ENCODE data around the gene NPBWR2.
"Not testable (repeated sequence)": the region's sequence is repeated elsewhere in the genome, so short reads cannot be mapped to it uniquely, and the experiment has no call there.

The NPBWR2 gene

DNA sequence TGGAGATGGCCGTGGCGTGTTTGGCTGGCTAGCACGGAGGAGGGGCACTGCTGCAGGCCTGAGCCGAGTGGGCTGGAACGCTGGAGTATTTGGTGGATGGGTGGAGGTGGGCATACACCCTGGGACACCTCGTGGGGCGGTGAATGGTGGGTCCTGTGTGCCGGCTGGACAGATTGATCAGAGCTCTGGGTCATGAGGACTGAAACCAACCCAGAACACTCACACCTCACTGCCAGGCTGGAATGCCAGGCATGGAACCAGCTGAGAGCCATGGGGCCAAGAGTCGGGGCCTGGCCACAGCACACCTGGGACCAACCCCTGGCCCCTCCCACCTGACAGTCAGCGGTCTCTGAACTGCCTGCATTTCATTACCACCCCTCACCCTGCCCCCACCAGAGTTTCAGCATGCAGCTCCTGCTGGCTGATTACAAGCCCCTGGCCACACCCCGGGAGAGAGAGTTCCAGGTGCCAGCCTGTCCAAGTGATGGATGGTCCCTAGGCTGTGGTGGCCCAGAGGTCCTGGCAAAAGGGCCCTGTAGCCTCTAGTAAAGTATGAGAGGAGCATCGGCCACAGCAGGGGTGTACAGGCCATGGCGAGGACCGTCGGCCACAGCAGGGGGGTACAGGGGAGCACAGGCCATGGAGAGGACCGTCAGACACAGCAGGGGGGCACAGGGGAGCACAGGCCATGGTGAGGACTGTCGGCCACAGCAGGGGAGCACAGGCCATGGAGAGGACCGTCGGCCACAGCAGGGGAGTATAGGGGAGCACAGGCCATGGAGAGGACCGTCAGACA lies 3.3 kb downstream of the NPBWR2 start:
- no peak for DNase-seq (ENCODE audit: low read depth)

DNA sequence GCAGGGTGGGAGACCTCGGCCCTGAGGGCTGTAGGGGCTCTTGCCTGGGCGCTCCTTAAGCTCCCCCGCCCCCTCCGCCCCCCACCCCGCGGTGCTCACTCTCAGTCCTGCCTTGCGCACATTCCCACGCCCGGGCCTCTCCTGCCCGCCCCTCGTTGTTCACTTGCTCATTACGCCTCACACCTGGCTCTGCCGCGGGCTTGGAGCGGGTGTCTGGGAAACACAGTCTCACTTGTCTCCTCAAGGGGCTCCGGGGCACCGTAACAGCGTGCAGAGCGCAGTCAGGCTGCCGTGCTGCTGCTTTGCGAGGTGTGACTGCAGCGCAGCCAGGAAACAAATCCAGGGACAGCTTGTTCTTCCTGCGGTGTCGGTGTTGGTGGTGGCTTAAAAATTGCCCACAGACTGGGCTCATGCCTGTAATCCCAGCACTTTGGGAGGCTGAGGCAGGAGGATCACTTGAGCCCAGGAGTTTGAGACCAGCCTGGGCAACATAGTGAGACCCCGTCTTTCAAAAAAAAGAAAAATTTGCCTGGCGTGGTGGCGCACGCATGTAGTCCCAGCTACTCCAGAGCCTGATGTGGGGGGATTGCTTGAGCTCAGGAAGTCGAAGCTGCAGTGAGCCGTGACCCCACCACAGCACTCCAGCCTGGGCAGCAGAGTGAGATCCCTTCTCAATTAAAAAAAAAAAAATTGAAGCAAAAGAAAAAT lies 4.6 kb downstream of the NPBWR2 start:
- no peak for DNase-seq (ENCODE audit: low read depth)

DNA sequence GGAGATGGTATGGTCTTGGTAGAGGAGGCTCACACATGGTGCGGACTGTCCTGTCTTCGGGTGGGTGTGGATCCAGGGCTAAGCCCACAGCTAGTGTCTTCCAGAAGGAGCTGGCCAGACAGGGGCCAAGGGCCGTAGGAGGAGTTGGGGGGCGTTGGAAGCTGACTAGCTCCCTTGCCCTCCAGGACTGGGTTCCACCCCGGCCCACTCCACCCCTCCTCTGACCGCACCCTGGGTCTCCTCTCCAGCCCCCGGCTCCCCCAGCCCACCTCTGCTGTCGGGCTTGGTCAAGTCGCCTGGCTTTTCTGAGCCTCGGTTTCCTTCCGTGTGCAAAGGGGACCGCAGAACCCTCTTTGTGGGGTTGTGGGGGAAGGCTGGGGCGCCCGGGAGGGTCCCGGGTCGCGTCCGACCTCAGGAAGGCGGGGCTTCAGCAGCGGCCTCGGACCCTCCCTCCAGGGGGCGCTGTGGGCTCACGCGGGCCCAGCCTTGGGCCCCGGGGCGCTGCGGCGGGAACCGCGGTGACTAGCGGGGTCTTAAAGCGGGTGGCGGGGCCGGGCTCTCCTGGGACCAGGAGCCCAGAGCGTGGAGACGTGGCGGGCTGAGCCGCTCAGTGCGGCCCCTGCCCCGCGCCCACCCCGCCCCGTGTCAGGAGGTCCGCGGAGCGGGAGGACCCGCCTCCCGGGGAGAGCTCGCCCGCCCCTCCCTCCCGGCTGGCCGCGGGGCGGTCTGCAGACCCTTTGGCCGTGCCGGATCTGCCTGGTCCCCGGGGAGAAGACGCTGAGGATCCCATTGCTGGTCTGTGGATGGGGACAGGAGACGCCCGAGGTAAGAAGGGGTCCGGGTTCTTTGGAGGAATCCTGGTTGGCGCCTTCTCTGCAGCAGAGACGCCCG lies 5.4 kb downstream of the NPBWR2 start:
- DNase-seq (ENCODE audit: low read depth) = no peak

DNA sequence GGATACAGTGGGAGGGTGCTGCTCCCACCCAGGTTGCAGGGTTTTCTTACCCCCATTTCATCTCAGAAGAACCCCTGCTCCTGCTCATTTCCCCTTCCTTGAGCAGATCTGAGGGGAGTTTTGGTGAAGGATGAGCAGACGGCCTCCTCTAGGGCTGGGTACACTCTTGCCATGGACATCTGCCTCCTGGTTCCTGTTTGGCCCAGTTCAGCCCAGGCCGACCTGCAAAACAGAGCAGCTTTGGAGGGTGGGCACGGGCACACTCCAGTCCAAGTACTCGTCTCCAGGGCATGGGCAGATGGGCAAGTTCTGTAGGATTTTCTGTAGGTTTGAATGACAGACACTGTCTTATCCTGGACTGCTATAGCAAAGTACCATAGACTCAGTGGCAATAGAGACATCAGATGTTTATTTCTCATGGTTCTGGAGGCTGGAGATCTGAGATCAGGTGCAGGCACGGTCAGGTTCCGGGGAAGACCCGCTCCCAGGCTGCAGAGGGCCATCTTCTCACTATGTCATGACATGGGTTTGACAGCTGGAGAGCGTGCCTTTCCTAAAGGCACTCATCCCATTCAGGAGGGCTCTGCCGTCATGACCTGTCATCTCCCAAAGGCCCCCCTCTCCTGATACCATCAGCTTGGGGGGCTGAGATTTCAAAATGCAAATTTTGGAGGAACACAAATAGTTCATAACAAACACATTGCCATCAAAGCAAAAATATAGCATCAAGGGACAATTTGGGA lies 6.2 kb downstream of the NPBWR2 start:
- no peak for DNase-seq (ENCODE audit: low read depth)

DNA sequence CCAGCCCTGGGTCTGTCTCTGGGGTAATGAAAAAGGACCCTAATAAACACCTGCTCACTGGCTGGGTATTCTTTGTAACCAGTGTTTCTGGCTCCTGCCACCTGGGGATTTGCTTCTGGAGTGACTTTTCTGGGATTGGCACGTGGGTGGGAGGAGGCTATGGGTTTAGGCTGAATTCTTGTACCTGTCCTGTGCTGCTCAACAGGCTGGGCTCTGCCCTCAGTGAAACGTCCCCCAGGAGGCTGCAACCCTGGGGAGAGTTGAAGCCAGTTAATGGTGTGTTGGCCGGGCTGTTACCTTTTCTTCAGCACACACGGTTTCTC lies 6.8 kb downstream of the NPBWR2 start:
- DNase-seq (ENCODE audit: low read depth) = no peak

DNA sequence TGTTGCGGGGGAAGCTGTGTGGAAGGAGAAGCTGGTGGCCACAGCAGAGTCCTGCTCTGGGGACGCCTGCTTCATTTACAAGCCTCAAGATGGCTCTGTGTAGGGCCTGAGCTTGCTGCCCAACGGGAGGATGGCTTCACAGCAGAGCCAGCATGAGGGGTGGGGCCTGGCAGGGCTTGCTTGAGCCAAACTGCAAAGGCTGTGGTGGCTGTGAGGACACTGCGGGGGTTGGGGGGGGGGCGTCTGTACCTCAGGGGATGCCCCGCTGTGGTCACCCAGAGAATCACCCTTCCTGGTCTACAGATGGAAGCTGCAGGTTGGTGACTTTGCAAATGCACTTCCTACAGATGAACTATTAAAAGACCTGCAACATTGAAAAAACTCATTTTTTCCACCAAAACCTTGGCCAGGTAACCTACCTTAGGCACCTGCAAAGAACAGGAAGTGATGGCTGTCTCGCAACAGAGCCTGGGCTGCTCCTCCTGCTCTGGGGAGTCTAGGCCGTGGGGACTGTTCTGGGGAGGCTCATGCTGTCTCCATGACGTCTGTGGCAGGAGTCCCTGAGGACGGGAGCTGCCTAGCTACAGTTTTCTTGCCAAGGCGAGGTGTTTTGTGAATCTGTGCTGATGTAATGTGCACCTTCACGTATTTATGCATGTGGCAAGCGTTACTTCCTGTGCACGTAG lies 7.3 kb downstream of the NPBWR2 start:
- DNase-seq (ENCODE audit: low read depth) = no peak

DNA sequence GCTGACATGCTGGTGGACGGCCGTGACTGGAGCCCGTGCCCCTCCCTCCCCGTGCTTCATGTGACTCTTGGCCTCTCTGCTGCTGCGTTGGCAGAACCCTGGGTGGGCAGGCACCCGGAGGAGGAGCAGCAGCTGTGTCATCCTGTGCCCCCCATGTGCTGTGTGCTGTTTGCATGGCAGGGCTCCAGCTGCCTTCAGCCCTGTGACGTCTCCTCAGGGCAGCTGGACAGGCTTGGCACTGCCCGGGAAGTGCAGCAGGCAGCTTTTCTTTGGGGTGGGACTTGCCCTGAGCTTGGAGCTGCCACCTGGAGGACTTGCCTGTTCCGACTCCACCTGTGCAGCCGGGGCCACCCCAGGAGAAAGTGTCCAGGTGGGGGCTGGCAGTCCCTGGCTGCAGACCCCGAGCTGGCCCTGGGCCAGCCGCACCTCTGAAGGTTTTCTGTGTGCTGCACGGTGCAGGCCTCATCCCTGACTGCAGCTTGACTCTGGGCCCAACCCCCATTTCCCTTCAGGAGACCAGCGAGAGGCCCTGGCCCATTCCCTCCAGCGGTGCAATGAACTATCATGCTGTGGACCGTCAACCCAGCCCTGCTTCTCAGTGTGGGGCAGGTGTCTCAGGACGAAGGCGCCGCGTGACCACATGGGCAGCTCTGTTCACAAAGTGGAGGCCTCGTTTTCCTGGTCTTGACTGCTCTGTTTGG lies 8.1 kb downstream of the NPBWR2 start:
- DNase-seq (ENCODE audit: low read depth) = no peak

DNA sequence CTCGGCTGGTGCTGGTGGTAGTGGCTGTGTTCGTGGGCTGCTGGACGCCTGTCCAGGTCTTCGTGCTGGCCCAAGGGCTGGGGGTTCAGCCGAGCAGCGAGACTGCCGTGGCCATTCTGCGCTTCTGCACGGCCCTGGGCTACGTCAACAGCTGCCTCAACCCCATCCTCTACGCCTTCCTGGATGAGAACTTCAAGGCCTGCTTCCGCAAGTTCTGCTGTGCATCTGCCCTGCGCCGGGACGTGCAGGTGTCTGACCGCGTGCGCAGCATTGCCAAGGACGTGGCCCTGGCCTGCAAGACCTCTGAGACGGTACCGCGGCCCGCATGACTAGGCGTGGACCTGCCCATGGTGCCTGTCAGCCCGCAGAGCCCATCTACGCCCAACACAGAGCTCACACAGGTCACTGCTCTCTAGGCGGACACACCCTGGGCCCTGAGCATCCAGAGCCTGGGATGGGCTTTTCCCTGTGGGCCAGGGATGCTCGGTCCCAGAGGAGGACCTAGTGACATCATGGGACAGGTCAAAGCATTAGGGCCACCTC lies 8.8 kb downstream of the NPBWR2 start:
- no peak for DNase-seq (ENCODE audit: low read depth)

DNA sequence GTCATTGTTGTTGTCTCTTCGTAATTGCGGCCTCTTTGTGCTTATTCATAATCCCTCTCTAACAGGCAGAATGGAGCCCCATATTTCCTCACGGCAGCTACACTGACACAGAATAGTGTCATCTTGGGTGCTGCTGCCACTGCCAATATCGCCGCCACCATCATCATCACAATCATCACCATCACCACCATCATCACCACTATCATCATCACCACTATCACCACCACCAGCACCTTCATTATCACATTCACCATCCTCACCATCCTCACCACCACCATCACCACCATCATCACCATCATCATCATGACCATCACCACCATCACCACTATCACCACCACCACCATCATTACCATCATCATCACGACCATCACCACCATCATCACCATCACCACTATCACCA lies 10.8 kb downstream of the NPBWR2 start:
- DNase-seq (ENCODE audit: low read depth) = no peak

DNA sequence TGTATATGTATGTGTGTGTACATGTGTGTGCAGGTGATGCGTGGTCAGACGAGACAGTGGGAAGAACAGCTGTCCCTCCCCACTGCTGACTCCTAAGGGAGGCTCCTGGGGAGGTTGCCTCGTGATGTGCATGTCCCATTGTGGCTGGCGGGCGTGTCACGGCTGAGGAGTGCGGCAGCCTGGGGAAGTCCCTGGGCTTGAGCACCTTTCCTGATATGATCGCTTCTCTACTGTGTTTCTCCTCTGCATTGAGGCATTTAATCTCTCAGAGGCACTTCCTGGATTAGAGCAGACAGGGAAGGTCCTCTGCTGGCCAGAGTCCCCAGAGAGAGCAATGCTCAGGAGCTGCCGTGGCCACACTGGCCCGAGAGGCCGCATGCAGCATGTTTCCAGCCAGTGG lies 11.4 kb downstream of the NPBWR2 start:
- no peak for DNase-seq (ENCODE audit: low read depth)

DNA sequence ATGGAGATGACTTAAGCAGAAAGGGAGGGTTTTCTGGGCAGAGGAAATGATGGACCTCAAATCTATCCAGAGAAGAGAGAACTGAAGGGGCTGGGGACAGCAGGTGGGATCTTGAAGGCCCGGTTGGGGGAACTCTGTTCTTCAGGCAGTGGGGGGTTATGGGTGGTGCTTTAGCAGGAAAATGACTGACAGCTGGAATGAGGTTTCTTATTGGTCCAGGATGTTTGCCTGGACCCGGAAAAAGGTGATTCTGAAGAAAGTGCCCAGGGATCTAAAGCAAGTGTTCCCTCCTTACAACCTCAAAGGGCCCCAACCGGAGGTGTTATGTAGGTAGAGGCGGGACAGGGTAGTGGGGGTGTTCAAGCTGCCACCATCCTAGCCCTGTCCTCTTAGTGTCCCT lies 11.9 kb downstream of the NPBWR2 start:
- no peak for DNase-seq (ENCODE audit: low read depth)

DNA sequence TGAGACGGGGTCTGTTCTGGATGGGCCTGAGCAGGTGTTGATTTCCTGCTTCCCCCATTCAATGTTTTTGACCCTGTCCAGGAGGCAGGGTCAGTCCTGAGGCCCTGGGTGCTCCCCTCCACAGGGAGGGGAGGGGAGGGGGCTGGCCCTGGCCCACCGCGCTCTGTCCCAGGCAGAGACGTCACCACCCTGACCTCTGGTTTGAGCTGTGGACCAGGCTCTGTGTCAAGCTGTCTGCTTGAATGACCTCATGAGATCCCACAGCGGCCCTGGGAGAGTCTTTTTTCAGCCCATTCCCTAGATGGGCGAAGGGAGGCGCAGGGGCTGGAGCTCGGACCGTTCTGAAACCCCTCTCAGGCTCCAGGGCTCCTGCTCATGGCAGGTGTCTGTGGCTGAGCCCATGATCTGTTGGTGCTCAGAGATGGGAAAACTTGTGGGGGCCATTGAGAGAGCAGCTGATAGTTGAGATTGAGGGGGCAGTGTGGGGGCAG lies 14.3 kb downstream of the NPBWR2 start:
- no peak for DNase-seq (ENCODE audit: low read depth)

DNA sequence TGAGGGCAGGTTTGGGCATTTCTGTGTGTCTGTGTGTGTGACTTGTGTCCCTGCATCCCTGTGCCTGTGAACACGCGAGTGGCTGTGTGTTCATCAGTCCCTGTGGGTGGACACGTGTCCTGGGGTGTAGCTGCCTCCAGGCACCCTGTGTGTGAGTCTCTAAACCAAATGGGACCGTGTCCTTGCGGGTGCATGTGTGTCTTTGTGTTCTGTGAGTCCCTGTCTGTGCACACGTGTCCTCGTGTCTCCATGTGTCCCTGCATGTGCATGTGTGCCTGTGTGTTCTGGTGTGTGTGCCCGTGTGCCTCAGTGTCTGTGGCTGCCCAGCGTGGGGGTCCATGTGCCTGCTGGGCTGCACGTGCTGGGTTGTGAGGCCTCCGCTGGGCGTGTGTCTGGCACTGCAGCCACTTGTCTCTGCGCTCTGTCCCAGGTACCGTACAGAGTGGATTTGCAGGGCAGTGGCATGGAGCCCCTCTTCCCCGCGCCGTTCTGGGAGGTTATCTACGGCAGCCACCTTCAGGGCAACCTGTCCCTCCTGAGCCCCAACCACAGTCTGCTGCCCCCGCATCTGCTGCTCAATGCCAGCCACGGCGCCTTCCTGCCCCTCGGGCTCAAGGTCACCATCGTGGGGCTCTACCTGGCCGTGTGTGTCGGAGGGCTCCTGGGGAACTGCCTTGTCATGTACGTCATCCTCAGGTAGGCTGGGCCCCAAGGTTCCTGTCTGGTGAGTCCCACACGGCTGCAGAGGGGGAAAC lies 14.9 kb downstream of the NPBWR2 start:
- no peak for DNase-seq (ENCODE audit: low read depth)

DNA sequence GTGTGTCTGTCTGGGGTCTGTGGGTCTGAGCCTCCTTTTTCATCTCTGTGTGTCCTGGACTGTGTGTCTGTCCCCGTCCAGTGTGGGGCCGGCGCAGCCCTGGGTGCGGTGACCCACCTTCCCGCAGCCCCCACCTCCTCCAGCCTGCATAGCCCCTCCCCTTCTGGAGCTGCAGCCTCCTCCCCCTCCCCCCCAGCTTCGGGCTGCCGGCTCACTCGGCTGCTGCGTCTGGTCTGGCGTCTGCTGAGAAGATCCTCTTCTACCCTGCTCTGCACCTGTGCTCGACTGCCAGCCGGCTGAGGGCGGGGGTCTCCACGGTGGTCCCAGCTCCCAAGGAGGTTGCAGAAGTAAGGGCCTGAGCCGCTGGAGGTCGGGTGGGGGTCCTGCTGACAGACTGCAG lies 15.6 kb downstream of the NPBWR2 start:
- DNase-seq (ENCODE audit: low read depth) = no peak

DNA sequence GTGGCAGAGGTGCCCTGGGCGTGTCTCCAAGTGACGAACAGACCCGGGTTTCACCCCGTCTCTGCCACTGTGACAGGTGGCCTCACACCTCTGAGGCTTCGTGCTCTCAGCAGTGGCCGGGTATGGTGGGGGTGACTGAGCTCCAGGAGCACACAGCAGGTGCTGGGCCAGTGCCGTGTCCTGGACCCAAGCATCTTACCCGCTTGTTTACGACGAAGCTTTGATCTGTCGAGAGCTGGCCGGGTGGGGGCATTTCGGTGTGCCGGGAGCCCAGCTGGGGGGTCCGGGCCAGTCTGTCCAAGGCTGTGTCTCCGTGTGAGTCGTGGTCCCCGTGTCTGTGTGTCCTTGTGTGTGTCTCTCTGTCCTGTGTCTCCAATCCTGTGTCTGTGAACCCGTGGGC lies 16.0 kb downstream of the NPBWR2 start:
- DNase-seq (ENCODE audit: low read depth) = no peak

DNA sequence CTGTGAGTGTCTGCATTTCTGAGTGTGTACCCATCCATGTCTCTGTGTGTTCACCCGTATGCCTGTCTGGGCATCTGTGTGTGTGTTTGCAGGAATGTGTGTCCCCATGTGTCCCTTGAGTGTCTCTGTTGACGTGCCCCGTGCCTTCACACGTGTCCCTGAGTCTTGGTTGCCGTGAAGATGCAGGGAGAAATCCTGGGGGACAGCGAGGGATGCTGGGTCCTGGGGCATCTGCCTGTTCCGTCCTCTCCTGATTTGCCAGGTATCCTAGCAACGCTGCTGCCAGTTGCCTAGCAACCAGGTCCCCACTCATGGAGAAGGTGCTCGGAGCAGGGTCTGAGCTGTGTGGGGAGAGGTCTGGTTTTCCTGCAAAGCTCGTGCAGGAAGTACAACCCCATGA lies 17.2 kb downstream of the NPBWR2 start:
- DNase-seq (ENCODE audit: low read depth) = no peak

DNA sequence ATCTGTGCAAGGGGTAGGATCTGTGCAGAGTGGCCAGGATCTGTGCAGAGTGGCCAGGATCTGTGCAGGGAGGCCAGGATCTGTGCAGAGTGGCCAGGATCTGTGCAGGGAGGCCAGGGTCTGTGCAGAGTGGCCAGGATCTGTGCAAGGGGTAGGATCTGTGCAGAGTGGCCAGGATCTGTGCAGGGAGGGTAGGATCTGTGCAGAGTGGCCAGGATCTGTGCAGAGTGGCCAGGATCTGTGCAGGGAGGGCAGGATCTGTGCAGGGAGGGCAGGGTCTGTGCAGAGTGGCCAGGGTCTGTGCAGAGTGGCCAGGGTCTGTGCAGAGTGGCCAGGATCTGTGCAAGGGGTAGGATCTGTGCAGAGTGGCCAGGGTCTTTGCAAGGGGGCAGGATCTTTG lies 18.8 kb downstream of the NPBWR2 start:
- DNase-seq (ENCODE audit: low read depth) = not testable (repeated sequence)

DNA sequence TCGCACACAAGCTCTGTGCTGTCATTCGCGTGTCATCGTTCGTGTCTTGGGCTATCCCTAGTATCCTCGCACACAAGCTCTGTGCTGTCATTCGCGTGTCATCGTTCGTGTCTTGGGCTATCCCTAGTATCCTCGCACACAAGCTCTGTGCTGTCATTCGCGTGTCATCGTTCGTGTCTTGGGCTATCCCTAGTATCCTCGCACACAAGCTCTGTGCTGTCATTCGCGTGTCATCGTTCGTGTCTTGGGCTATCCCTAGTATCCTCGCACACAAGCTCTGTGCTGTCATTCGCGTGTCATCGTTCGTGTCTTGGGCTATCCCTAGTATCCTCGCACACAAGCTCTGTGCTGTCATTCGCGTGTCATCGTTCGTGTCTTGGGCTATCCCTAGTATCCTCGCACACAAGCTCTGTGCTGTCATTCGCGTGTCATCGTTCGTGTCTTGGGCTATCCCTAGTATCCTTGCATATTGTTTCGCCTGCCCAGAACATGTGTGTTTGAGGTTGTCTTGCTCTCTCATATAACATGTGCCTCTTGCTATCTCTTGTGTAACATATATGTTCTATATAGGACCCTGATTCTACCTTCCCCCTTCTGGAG lies 20.0 kb downstream of the NPBWR2 start:
- not testable (repeated sequence) for DNase-seq (ENCODE audit: low read depth)

DNA sequence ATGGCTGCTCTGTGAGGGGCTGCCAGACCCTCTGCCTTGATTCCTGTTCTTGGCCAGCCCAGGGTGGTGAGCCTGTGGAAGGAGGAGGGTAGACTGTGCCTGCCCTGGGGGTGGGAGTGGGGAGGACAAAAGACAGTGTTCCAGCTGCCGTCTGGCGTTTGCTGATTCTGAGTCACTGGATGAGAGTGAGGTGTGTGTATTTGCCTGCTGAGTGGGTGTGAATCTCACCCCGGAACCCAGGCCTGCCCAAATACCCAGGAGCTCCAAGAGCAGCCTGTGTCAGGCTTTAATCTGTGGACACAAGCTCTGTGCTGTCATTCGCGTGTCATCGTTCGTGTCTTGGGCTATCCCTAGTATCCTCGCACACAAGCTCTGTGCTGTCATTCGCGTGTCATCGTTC lies 20.6 kb downstream of the NPBWR2 start:
- no peak for DNase-seq (ENCODE audit: low read depth)
